Right ventricle myocardium superior (tissue), 1 donor: Measurements from ENCODE around the gene MT4. TPM values are rescaled to one million over a fixed set of nuclear protein-coding genes. Genes with fewer than 3 reads are reported as not detected.
"Not testable (repeated sequence)": the region's sequence is repeated elsewhere in the genome, so short reads cannot be mapped to it uniquely, and the experiment has no call there.

Experiments used
- ATAC-seq: fragments of 200-7000 bp; cut with Tn5 transposase; one replicate; pipeline ENCODE4 v1.9.1; 2020; ENCODE audit warnings: mild to moderate bottlenecking; ENCODE audit not compliant: poor library complexity
- DNase-seq: peaks from one replicate; pipeline ENCODE4 v3.0.0-alpha.2; 2020
- intact Hi-C: fragments of 100-400 bp; cut with DNase I; formaldehyde crosslinking; loops from one replicate; pipeline ENCODE4 v1.11.2; 2022
- total RNA-seq: library from RNA; stranded (reverse); fragmentation: NEBNext Ultra II Directional; extraction: Animal tissue kit (Norgen Biotek cat#: 25700); gene quantifications from one replicate; pipeline ENCODE4 v1.2.1, GENCODE V29; 2021
- donor health status: DM: no; HTN: yes; CAD: no; lungs with severe emphysema.

Gene MT4
- total RNA-seq, 1 donor from 2014 or later, result not detected

DNA sequence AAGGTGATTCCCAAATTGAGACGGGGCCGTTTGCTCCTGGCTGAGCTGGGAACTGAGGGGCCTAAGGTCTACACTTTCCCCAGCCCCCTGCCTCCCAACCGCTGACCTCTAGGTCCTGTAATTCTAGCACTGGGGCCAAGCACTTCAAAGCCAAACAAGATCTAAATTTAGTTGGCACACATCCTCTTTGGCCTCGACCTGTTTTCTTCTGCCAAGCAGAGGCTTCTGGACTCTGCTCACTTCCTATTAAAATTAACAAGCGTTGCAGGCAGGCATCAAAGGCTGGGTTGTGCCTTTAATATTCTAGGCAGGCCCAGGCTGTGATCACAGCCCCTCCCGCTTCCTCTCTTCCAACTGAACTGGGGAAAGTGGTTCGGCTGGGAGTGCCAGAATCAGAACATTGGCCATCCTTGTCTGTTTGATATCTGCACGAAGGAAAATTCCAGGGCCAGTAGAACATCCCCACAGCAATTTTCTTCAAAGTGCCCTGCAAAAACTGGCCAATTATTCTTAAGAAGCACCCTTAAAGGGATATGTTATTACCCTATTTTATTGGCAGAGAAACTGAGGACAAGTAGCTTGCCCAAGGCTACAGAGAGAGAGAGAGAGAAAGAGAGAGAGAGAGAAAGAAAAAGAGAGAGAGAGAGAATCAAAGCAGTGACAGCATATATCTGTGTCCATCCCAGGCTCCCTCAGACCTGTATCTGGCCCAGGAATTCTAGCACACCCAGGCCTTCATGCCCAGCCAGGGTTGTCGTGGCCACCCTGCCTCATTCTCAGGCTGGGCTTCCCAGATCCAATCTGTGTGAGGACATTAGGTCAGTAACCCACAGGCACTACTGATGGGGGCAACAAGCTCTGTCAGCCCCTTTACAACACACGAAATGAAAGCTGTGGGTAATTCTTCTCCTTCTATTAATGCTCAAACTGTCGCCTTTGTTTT is 12.8 kb upstream of the MT4 start:
- intact Hi-C loops, result no loop called here
- ATAC-seq (peak; percentile 85), DNase-seq (no peak)

DNA sequence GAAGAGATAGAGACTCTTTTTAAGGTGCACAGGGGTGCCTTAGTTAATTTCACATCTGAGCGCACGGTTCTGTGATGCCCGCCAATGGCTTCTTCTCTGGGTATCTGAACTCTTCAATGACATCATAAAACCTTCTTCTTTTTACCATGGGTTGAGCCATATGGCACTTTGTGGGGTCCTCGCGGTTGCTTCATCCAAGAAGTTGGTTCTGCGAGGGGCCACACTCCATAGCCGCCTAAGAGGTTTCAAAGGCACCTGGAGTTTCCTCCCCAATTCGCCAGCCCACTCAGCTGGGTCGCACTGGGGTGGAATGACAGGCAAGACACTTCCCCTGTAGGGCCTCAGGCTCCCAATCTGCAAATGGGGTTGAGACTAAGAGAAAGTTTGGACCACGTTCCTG is 10.4 kb upstream of the MT4 start:
- DNase-seq (no peak), ATAC-seq (no peak)
- intact Hi-C loops, result no loop called here

DNA sequence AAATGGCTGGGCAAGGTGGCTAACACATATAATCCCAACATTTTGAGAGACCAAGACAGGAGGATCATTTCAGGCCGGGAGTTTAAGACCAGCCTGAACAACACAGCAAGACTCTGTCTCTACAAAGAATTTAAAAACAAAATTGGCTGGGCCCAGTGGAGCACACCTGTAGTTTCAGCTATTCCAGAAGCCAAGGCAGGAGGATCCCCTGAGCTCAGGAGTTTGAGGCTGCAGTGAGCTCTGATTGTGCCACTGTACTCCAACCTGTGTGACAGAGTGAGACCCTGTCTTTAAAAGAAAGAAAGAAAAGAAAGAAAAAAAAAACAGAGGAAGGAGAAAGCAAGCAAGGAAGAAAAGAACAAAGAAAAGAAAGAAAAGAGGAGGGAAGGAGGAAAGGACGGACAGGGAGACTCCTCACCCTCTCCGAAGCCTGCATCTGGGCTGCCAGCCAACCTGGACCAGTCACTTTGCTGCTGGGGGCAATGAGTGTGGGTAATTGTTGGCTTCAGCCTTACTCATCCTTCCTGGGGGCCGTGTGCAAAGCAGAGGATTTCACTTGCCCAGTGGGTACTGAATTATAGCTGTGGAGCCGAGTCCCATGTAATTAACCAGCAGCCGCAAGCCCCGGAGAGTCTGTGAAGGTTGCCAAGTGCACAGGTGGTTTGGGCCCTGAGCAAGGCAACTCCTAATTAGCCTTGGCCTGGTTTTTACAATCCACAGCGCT is 6.7 kb upstream of the MT4 start:
- intact Hi-C loops, result no loop called here
- DNase-seq (no peak), ATAC-seq (no peak)

DNA sequence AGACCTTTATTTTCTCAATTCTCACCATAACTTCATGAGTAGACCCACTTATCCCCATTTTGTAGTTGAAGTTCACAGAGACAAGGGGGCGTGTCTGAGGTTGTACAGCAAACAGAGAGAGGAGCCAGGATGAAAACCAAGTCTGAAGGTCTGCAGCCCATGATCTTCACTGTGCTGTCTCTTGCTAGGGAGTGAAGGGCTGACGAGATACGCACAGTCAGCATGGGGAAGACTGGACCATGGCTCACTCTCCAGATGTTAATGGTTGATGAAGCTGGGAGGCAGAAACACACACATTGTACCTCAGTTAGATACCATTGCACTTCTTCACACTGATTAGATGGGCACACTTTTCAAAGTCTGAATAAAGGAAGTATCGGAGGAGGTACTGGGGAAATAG is 5.8 kb upstream of the MT4 start:
- ATAC-seq, result no peak
- no peak for DNase-seq
- intact Hi-C loops, result no loop called here

DNA sequence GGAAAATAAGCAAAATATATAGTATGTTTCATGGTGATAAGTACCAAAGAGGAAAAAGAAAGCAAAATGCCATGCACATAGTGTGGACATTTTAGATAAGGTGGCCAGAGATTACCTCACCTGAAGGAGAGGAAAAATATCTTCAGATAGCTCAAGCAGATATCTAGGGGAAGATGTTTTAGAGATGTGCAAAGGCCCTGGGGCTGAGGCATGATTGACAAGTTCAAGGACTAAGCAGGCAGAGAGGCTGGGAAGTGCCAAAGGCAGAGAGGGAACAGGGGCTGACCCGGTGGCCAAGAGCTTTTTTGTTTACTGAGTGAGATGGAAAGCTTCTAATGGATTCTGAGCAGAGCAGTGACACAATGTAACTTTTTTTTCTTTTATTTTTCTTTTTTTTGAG is 4.4 kb upstream of the MT4 start:
- ATAC-seq (no peak), DNase-seq (no peak)
- intact Hi-C loops, result no loop called here

DNA sequence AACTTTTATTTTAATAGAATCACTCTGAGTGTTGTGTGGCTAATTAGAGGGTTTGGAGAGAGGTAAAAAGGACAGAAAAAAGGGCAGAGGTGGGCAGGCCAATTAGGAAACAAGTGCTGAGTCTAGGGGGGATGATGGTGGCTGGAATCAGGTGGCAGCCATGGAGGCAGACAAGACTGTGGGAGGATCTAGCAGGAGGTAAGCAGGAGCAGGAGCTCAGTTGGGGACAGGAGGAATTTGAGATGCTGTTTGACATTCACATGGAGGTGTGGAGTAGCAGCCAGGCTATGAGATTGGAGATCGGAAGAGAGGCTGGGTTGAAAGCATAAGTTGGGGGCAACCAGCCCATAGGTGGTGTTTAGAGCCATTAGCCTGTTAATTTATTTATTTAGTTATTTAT is 3.7 kb upstream of the MT4 start:
- intact Hi-C loops, result no loop called here
- DNase-seq (no peak), ATAC-seq (no peak)

DNA sequence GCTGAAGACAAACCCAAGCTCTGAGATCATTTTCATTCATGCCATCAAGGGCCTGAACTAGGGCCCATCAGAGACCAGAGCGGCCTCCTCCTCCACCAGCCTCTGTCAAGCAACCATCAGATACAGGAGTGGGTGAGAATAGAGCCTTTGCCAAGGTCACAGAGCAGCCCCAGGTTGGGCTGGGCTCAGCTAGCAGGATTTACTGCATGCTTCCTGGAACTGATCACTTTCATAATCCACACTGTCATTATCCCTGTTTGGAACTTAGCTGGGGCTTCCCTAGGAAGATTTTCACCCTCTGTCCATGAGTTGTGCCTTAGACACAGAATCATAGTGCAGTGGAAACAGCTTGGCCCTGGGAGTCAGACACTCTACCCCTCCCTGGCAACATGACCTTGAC is 5.1 kb downstream of the MT4 start:
- intact Hi-C loops, result no loop called here
- DNase-seq (no peak), ATAC-seq (no peak)

DNA sequence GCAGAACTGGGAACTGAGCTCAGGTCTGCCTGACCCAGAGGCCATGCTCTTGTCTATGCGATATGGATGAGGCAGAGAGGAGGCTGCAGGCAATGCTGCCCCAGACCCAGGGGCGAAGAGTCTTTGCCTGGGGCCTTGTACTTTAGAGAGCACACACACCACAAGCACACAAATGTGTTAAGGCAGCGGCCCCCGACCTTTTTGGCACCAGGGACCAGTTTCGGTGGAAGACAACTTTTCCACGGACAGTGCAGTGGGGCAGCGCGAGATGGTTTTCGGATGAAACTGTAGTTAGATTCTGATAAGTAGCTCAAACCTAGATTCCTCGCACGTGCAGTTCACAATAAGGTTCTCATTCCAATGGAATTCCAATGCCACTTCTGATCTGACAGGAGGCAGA is 6.7 kb downstream of the MT4 start:
- intact Hi-C loops, result no loop called here
- ATAC-seq (no peak), DNase-seq (no peak)

DNA sequence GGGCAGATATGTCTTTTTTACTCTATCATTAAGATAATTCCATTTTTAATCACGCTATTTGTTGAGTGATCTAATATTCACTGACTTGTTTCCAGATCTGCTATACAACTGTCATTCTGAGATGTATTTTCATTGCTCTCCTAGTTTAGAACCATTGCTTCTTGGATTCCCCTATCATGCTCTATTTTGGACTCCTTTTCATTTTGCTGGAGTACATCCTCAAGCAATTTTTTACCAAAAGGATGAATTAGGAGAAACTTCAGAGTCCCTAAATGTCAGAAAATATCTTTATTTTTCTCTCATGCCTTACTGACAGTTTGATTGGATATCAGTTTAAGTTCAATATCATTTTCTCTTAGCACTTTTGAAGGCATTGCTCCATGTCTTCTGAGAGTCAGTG is 9.8 kb downstream of the MT4 start:
- intact Hi-C loops, result no loop called here
- ATAC-seq, result no peak
- DNase-seq, result no peak

DNA sequence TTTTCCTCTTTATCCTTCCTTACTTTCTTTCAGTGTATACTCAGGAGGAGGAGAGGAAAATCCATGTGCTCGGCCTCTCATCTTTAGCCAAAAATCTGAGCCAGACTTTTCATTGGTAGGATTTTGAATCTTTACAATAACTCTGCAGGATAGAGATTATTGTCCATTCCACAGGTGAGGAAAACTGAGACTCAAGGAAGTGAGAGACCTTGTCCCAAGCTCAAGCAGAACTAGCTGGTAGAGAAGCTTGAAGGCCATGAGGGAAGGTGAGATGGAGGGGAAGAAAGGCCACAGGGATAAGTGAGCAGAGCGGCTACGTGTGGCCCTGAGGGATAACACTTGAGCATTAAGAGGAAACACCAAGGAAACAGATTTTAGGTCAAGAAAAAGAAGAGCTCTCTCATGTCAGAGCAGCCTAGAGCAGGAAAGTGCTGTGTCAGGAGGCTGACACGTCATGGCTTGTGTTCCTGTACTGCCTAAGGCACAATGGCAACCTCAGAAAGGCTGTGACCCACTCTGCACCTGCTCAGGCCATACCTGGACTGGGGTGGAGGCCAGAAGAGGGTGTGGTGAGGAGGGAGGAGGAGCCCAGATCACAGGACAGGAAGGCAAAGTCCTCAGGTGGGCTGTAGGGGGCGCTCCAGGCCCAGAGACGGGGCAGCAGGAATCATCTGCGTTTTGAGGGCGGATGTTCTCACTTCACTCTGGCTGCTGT is 11.9 kb downstream of the MT4 start:
- peak; percentile 81 for DNase-seq
- ATAC-seq, result peak; percentile 90
- intact Hi-C loops, result loop anchor here (2.0 kb wide), 1 partner anchor 124 kb away; no protein-coding TSS in a partner anchor

DNA sequence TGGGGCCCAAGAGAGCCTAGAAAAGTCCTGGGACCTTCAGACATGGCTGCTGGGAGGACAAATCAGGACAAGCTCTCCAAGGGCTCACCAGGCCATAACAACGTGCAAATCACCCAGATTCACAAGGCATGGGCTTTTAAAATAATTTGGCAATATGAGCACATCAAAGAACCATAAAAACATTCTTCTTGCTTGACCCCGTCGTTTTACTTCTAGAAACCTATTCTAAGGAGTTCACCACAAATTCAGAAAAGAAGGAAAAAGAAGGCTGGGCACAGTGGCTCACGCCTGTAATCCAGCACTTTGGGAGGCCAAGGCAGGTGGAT is 12.4 kb downstream of the MT4 start:
- ATAC-seq (no peak), DNase-seq (no peak)
- intact Hi-C loops, result loop anchor here (2.0 kb wide), 1 partner anchor 124 kb away; no protein-coding TSS in a partner anchor

DNA sequence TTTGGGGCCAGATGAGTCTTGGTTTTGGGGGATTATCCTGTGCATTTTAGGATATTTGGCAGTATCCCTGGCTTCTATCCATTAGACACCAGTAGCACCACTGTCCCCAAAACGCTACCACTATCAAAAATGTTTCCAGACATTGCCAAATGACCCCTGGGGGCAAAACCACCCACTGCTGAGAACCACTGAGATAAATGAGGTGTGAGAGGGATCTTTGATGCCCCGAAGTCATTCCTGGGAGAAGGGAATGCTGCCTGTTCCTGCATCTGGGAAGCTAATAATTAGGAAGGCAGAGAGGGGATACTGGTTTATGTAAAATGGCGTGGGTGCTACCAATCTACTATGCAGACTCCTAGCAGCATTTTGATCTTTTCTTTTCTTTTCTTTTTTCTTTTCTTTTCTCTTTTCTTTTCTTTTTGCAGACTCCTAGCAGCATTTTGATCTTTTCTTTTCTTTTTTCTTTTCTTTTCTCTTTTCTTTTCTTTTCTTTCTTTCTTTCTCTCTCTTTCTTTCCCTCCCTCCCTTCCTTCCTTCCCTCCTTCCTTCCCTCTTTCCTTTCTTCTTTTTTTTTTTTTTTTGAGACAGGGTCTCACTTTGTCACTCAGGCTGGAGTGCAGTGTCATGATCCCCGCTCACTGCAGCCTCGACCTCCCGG is 15.6 kb downstream of the MT4 start:
- no peak for ATAC-seq
- DNase-seq, result no peak
- intact Hi-C loops, result no loop called here

DNA sequence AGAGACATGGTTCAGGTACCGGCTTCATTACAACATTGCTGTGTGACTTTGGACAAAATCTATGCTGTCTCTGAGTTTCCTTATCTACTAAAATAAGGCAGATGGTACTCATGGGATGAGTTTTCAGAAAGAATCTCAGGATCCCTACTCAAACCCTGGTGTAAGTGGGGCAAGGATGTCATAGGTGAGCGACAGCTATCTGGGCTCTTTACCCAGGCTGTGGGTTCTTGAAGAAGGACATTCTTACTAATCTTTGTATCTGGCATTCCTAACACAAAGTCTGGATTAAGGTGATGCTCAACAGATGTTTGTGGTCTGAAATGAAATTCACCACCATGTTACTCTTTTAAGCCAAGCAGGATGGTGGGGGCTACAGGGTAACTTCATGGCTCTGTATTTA is 18.0 kb downstream of the MT4 start:
- DNase-seq, ATAC-seq, intact Hi-C loops: not testable (repeated sequence)

DNA sequence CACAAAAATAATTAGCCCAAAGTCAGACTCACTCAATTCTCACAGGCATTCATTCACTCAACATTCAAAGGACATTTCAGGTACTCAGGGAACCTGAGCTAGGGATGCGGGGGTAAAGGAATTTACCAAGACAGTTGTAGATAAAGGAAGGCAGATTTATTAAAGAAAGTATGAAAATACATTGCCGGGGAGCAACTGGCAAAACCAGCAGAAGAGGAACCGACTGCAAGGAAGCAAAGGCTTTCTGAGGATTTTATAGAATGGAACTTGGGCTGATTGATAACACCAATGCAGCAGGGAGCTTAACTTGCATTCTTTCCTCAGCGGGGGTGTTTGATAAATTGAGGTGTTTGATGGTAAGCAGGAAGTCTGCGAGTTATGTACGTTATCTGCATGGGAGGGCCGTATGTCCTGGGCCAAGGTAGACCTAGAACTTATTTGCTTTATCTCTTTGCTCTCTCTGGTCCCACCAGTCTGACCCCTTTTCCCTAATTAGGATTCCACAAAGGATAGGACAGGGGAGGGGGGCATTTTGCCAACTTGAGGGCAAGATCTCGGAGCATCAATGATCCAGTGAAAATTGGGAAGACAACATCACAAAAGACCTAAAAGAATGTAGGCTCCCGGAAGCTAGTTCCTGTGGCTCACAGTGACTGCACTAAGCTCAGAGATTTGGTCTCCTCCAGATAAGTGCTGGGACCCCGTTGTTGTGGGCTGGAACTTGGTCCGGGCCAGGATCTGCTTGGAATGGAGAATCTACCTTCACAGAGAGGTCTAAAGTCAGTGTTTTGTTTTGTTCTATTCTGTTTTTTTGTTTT is 18.7 kb downstream of the MT4 start:
- ATAC-seq (no peak), DNase-seq (no peak)
- intact Hi-C loops, result no loop called here

DNA sequence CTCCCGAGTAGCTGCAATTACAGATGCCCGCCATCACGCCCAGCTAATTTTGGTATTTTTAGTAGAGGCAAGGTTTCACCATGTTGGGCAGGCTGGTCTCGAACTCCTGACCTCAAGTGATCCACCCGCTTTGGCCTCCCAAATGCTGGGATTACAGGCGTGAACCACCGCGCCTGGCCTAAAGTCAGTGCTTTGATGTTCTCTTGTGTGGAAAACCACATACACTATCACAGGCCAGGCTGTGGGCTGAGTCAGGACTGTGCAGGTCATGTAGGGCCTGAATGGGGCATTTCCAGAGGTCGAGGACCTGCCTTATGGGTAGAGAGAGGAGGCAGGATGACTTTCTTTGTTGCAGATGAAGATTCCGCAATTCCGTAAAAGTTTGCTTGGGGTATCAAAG is 19.4 kb downstream of the MT4 start:
- intact Hi-C loops, result no loop called here
- no peak for DNase-seq
- ATAC-seq, result no peak

DNA sequence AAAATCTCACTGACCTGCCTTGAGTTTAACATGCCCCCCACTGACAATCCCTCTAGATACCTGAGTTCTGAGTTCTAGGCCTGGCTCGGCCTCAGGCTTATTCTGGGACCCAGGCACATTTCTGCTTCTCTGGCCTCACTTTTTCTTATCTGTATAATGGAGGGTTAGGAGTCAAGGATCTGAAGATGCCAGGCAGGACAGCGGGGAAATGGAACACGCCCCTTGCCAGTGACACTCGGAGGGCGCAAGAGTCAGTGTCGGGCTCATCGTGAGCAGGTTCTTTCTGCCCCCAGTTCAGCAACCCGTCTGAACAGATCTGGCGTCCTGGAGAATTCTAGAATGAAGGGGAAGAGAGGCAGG is 23.9 kb downstream of the MT4 start:
- ATAC-seq (no peak), DNase-seq (no peak)
- intact Hi-C loops, result no loop called here

DNA sequence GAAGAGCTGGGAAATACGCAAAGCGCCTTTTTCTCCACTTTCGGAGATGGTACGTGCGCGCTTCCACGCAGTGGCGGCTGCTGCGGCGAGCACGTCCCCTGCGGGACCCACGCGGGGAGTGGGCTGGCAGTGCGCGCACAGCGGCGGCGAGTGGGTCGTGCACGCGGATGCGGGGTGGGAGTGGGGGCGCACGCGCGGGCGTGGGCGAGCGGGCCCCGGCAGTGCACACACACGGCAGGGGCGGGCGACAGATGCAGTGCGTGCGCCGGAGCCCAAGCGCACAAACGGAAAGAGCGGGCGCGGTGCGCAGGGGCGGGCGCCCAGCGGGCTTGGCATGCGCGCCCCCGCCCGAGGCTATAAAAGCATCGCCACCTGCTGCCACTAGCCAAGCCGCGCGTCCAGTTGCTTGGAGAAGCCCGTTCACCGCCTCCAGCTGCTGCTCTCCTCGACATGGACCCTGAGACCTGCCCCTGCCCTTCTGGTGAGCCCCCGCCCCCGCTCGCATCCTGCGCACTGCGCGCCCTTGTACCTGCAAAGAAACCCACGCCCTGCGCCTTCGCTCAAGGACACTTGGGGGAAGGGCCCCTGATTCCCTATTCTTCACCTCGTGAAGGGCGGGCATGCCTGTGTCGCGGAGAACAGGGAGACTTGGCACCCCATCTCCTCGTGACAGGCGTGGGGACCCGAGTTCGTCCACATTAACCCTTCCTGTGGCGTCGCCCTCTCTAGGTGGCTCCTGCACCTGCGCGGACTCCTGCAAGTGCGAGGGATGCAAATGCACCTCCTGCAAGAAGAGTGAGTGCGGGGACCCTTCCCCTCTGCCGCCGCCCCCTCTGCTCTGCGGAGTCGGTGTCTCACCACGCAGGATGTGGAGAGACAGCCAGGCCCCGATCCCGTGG is 24.5 kb downstream of the MT4 start, which contains the start of gene MT3:
MT3 (plus strand) TSS at position 388 of the 899 bp plus-strand sequence; CDS start at position 451, 63 bp downstream.
- ATAC-seq, result peak; percentile 38
- intact Hi-C loops, result no loop called here

More for the DNA sequence above, 24.5 kb downstream of the MT4 start, which contains the start of gene MT3:
- no peak for DNase-seq
